Mesenchymal stem cell (in vitro differentiated cells and primary cell): ENCODE results near the gene PPP3CA.

Source experiments
- DNase-seq: peaks from one replicate; pipeline ENCODE4 v3.0.0-alpha.2; 2013
- H2AFZ ChIP-seq: one replicate; pipeline ENCODE4 v1.6.1; 2013; ENCODE audit warnings: low read depth, mild to moderate bottlenecking, control low read depth, inconsistent platforms, low read length, moderate library complexity
- H2AK5ac ChIP-seq: 2 replicates; pipeline ENCODE4 v1.6.1; 2013; ENCODE audit warnings: low read length, moderate library complexity, mild to moderate bottlenecking, inconsistent platforms; ENCODE audit not compliant: severe bottlenecking
- H2BK120ac ChIP-seq: one replicate; pipeline ENCODE4 v1.6.1; 2013; ENCODE audit warnings: low read depth, mild to moderate bottlenecking, inconsistent platforms, low read length, moderate library complexity
- H2BK12ac ChIP-seq, 2 experiments: one replicate each; pipeline ENCODE4 v1.6.1; 2013; ENCODE audit warnings: inconsistent platforms in 2 of 2, low read length in 2 of 2, mild to moderate bottlenecking in 2 of 2, moderate library complexity in 2 of 2, control low read depth in 1 of 2
- H2BK15ac ChIP-seq: one replicate; pipeline ENCODE4 v1.6.1; 2013; ENCODE audit warnings: mild to moderate bottlenecking, low read depth, inconsistent platforms; ENCODE audit not compliant: poor library complexity, severe bottlenecking
- H2BK5ac ChIP-seq: 2 replicates; pipeline ENCODE4 v1.6.1; 2013; ENCODE audit warnings: low read depth, mild to moderate bottlenecking, low read length, control low read depth, inconsistent platforms; ENCODE audit not compliant: poor library complexity, severe bottlenecking
- H3K14ac ChIP-seq, 2 experiments: one replicate each; pipeline ENCODE4 v1.6.1; 2013; ENCODE audit warnings: inconsistent platforms in 2 of 2, low read length in 2 of 2, control low read depth in 1 of 2, mild to moderate bottlenecking in 1 of 2, moderate library complexity in 1 of 2
- H3K18ac ChIP-seq, 2 experiments: one replicate each; pipeline ENCODE4 v1.6.1; 2013; ENCODE audit warnings: inconsistent platforms in 2 of 2, low read length in 2 of 2, control low read depth in 1 of 2, low read depth in 1 of 2, mild to moderate bottlenecking in 1 of 2
- H3K23ac ChIP-seq, 2 experiments: one replicate each; pipeline ENCODE4 v1.6.1; 2013; ENCODE audit warnings: inconsistent platforms in 2 of 2, low read length in 2 of 2, mild to moderate bottlenecking in 2 of 2, moderate library complexity in 2 of 2, control low read depth in 1 of 2
- H3K27ac ChIP-seq: 2 replicates; pipeline ENCODE4 v1.5.1; 2013; ENCODE audit warnings: mild to moderate bottlenecking, moderate library complexity, low read length, control low read depth, inconsistent platforms; ENCODE audit not compliant: poor library complexity, severe bottlenecking
- H3K27me3 ChIP-seq, 2 experiments: 2 replicates each; pipeline versions ENCODE4 v1.6.1 to v1.7.0; 2013; ENCODE audit warnings: low read length in 2 of 2, mild to moderate bottlenecking in 2 of 2, moderate library complexity in 2 of 2, control low read depth in 1 of 2, inconsistent platforms in 1 of 2; ENCODE audit not compliant: control insufficient read depth in 1 of 2, insufficient read depth in 1 of 2
- H3K36me3 ChIP-seq, 2 experiments: 2 replicates each; pipeline versions ENCODE4 v1.6.1 to v1.7.0; 2013; ENCODE audit warnings: low read length in 2 of 2, control low read depth in 1 of 2, inconsistent platforms in 1 of 2, low read depth in 1 of 2, mild to moderate bottlenecking in 1 of 2; ENCODE audit not compliant: insufficient read depth in 2 of 2, control insufficient read depth in 1 of 2
- H3K4ac ChIP-seq, 2 experiments: one replicate each; pipeline ENCODE4 v1.6.1; 2013; ENCODE audit warnings: inconsistent platforms in 2 of 2, low read length in 2 of 2, mild to moderate bottlenecking in 2 of 2, moderate library complexity in 2 of 2, control low read depth in 1 of 2, low read depth in 1 of 2
- H3K4me1 ChIP-seq: 2 replicates; pipeline ENCODE4 v1.6.1; 2013; ENCODE audit warnings: low read depth, low read length, control low read depth; ENCODE audit not compliant: control insufficient read depth, insufficient read depth
- H3K4me2 ChIP-seq: 2 replicates; pipeline ENCODE4 v1.6.1; 2013; ENCODE audit warnings: low read length, mild to moderate bottlenecking, inconsistent platforms; ENCODE audit not compliant: poor library complexity, severe bottlenecking
- H3K4me3 ChIP-seq, 2 experiments: 2 replicates each; pipeline versions ENCODE4 v1.5.1 to v1.7.0; 2013; ENCODE audit warnings: low read length in 2 of 2, mild to moderate bottlenecking in 2 of 2, control low read depth in 1 of 2, low read depth in 1 of 2; ENCODE audit not compliant: insufficient read depth in 1 of 2
- H3K79me1 ChIP-seq: replicated peaks from 2 replicates; pipeline ENCODE4 v1.6.1; 2013; ENCODE audit warnings: mild to moderate bottlenecking, control low read depth, low read length, inconsistent platforms; ENCODE audit not compliant: poor library complexity, severe bottlenecking
- H3K9ac ChIP-seq: 2 replicates; pipeline ENCODE4 v1.7.0; 2013; ENCODE audit warnings: mild to moderate bottlenecking, low read length, moderate library complexity
- H3K9me3 ChIP-seq: 2 replicates; pipeline ENCODE4 v1.7.0; 2013; ENCODE audit warnings: mild to moderate bottlenecking, low read length; ENCODE audit not compliant: control insufficient read depth
- H4K8ac ChIP-seq: one replicate; pipeline ENCODE4 v1.6.1; 2013; ENCODE audit warnings: inconsistent platforms, mild to moderate bottlenecking, low read length, moderate library complexity
- H4K91ac ChIP-seq: one replicate; pipeline ENCODE4 v1.6.1; 2013; ENCODE audit warnings: mild to moderate bottlenecking, low read length, inconsistent platforms
- WGBS: methylation state at CpG from one replicate; pipeline ENCODE4 v1.1.7; 2013; ENCODE audit warnings: mixed read lengths; 5-methylcytosine and 5-hydroxymethylcytosine counted together

The PPP3CA gene

GRCh38 chr4:101040776-101041175, 306.6 kb downstream of the PPP3CA start:
- Histone ChIP-seq H2AFZ (no peak overlapping the region), H2BK120ac (no peak overlapping the region), H3K23ac (no peak overlapping the region), H4K8ac (no peak overlapping the region), H3K4me3 (no peak overlapping the region), H3K14ac (no peak overlapping the region), H2BK5ac (no peak overlapping the region), H3K4me1 (no peaks in the 10 kb centered on the region), H4K91ac (no peak overlapping the region), H3K27ac (no peak overlapping the region), H3K79me1 (peaks cover 1% of the 10 kb centered on the region), H3K18ac (no peak overlapping the region), H2AK5ac (no peak overlapping the region), H3K9ac (no peak overlapping the region), H2BK15ac (no peak overlapping the region), H3K9me3 (no peaks in the 10 kb centered on the region), H3K4ac (no peak overlapping the region), H3K36me3 (peaks cover 0 to 45% of the 10 kb centered on the region in 2 experiments), H3K27me3 (no peaks in the 10 kb centered on the region), H3K4me2 (no peak overlapping the region), H2BK12ac (no peak overlapping the region)
- DNase-seq: no peak
- 100% methylated on average over 1 of the region's 2 CpGs for WGBS

GRCh38 chr4:101039367-101039766, 308.0 kb downstream of the PPP3CA start:
- Histone ChIP-seq H3K9me3 (no peaks in the 10 kb centered on the region), H3K23ac (no peak overlapping the region), H3K18ac (no peak overlapping the region), H2BK15ac (no peak overlapping the region), H3K14ac (no peak overlapping the region), H2AK5ac (no peak overlapping the region), H2AFZ (no peak overlapping the region), H3K36me3 (peaks cover 0 to 40% of the 10 kb centered on the region in 2 experiments), H2BK120ac (no peak overlapping the region), H3K4ac (no peak overlapping the region), H4K8ac (no peak overlapping the region), H3K4me1 (no peaks in the 10 kb centered on the region), H2BK5ac (no peak overlapping the region), H3K79me1 (peaks cover 3% of the 10 kb centered on the region), H2BK12ac (no peak overlapping the region), H3K27ac (no peak overlapping the region), H3K4me3 (no peak overlapping the region), H3K27me3 (no peaks in the 10 kb centered on the region), H3K9ac (no peak overlapping the region), H3K4me2 (no peak overlapping the region), H4K91ac (no peak overlapping the region)
- DNase-seq: no peak
- 99% methylated on average over 5 of the region's 5 CpGs for whole genome bisulfite sequencing

- Histone ChIP-seq H3K14ac (no peak overlapping the region), H3K18ac (no peak overlapping the region), H2BK15ac (no peak overlapping the region), H2BK120ac (no peak overlapping the region), H3K27me3 (no peaks in the 10 kb centered on the region), H3K4me1 (no peaks in the 10 kb centered on the region), H2AK5ac (no peak overlapping the region), H2BK12ac (no peak overlapping the region), H3K27ac (no peak overlapping the region), H2AFZ (no peak overlapping the region), H3K4me2 (no peak overlapping the region), H4K8ac (no peak overlapping the region), H3K9me3 (no peaks in the 10 kb centered on the region), H3K23ac (no peak overlapping the region), H3K79me1 (peaks cover 4% of the 10 kb centered on the region), H3K4ac (no peak overlapping the region), H3K36me3 (peaks cover 0 to 40% of the 10 kb centered on the region in 2 experiments), H2BK5ac (no peak overlapping the region), H3K9ac (no peak overlapping the region), H3K4me3 (no peak overlapping the region), H4K91ac (no peak overlapping the region)
- 100% methylated on average over 1 of the region's 1 CpG for WGBS
- DNase-seq: no peak
These were observed 309.4 kb downstream of the PPP3CA start for GRCh38 chr4:101037938-101038413.

- H2BK120ac ChIP-seq: no peak overlapping the region
- H3K79me1 ChIP-seq: peaks cover 4% of the 10 kb centered on the region
- H2AFZ ChIP-seq: no peak overlapping the region
- peaks cover 0 to 40% of the 10 kb centered on the region in 2 experiments for H3K36me3 ChIP-seq
- no peak overlapping the region for H2BK5ac ChIP-seq
- no peak overlapping the region for H2BK12ac ChIP-seq
- no peak overlapping the region for H3K4ac ChIP-seq
- no peak overlapping the region for H4K8ac ChIP-seq
- no peak overlapping the region for H3K18ac ChIP-seq
- no peak overlapping the region for H3K4me3 ChIP-seq
- WGBS: 68% methylated on average over 3 of the region's 3 CpGs
- DNase-seq: no peak
- no peak overlapping the region for H2AK5ac ChIP-seq
- H3K9ac ChIP-seq: no peak overlapping the region
- no peak overlapping the region for H3K23ac ChIP-seq
- H3K27ac ChIP-seq: no peak overlapping the region
- no peaks in the 10 kb centered on the region for H3K4me1 ChIP-seq
- H3K14ac ChIP-seq: no peak overlapping the region
- no peak overlapping the region for H4K91ac ChIP-seq
- H2BK15ac ChIP-seq: no peak overlapping the region
- no peaks in the 10 kb centered on the region for H3K9me3 ChIP-seq
- H3K27me3 ChIP-seq: no peaks in the 10 kb centered on the region
- no peak overlapping the region for H3K4me2 ChIP-seq
These were observed 310.1 kb downstream of the PPP3CA start for GRCh38 chr4:101037249-101037648.
